ENCODE results near the gene NMT2. TPM values are rescaled to one million over a fixed set of nuclear protein-coding genes. Genes with fewer than 3 reads are reported as not detected.

The NMT2 gene
- total and polyA plus RNA-seq, 10 of the 15 experiments (the other 5 are each of a cell fraction or from before 2014, with no cell fraction given): 4.9 to 12.0 (median 9.2) TPM

GRCh38 chr10:15176269-15176668 lies 7.8 kb upstream of the NMT2 start:
- WGBS (ENCODE audit: insufficient coverage, insufficient replicate concordance, low lambda C conversion rate, missing lambda C conversion rate): 96% methylated on average over 3 of the region's 3 CpGs
- Histone ChIP-seq H2AFZ (ENCODE audit: control insufficient read depth, low read depth, low read length) (no peak overlapping the region), H3K27me3 (replicated peaks in 1 of 2; ENCODE audit: control insufficient read depth in 2 of 2, insufficient read depth in 2 of 2, low read length in 1 of 2) (no peaks in the 10 kb centered on the region), H4K20me1 (ENCODE audit: control insufficient read depth, insufficient read depth) (no peaks in the 10 kb centered on the region), H3K4me1 (ENCODE audit: control insufficient read depth, insufficient read depth, low read length) (no peaks in the 10 kb centered on the region), H3K36me3 (ENCODE audit: control insufficient read depth in 2 of 2, insufficient read depth in 2 of 2, low read length in 1 of 2) (no peaks in the 10 kb centered on the region), H3K4me2 (ENCODE audit: control insufficient read depth, insufficient read depth) (no peak overlapping the region), H3K79me2 (ENCODE audit: control insufficient read depth, insufficient read depth, low read length) (no peaks in the 10 kb centered on the region), H3K27ac (ENCODE audit: control insufficient read depth, insufficient read depth) (no peak overlapping the region), H3K9ac (ENCODE audit: control insufficient read depth, insufficient read depth, low read length) (no peak overlapping the region), H3K9me3 (replicated peaks; ENCODE audit: control insufficient read depth, insufficient read depth, low read length) (no peaks in the 10 kb centered on the region), H3K4me3 (no peak overlapping the region)
- ChIA-PET RAD21 (ENCODE audit: unreplicated experiment) (no interaction called here), POLR2A (no interaction called here), SMC1A (ENCODE audit: uncharacterized antibody, unreplicated experiment) (no interaction called here), CTCF (no interaction called here)
- in situ Hi-C loops (cut with MboI) (no loop called here), intact Hi-C loops (cut with micrococcal nuclease; ENCODE audit: unreplicated experiment) (no loop called here)
- BruUV-seq (replicated peaks): no TSS peak
- FAIRE-seq (no peak), ATAC-seq (no peak), DNase-seq (ENCODE audit: low read depth, low spot score) (no peak)
- TF ChIP-seq IRF3 (IDR thresholded peaks at IDR 0.05): no peak
- TF ChIP-seq, protein P1, sequence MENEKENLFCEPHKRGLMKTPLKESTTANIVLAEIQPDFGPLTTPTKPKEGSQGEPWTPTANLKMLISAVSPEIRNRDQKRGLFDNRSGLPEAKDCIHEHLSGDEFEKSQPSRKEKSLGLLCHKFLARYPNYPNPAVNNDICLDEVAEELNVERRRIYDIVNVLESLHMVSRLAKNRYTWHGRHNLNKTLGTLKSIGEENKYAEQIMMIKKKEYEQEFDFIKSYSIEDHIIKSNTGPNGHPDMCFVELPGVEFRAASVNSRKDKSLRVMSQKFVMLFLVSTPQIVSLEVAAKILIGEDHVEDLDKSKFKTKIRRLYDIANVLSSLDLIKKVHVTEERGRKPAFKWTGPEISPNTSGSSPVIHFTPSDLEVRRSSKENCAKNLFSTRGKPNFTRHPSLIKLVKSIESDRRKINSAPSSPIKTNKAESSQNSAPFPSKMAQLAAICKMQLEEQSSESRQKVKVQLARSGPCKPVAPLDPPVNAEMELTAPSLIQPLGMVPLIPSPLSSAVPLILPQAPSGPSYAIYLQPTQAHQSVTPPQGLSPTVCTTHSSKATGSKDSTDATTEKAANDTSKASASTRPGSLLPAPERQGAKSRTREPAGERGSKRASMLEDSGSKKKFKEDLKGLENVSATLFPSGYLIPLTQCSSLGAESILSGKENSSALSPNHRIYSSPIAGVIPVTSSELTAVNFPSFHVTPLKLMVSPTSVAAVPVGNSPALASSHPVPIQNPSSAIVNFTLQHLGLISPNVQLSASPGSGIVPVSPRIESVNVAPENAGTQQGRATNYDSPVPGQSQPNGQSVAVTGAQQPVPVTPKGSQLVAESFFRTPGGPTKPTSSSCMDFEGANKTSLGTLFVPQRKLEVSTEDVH (IDR thresholded peaks at IDR 0.05; ENCODE audit: low read depth, partially characterized antibody): no peak

DNA sequence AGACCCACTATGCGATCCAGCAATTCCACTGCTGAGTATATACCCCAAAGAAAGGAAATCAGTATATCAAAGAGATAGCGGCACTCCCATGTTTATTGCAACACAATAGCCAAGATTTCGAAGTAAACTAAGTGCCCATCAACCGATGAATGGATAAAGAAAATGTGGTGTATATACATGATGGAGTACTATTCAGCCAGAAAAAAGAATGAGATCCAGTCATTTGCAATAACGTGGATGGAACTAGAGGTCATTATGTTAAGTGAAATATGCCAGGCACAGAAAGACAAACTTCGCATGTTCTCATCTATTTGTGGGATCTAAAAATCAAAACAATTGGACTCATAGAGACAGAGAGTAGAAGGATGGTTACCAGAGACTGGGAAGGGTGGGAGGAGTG lies 7.1 kb upstream of the NMT2 start:
- POLR2A ChIA-PET: no interaction called here
- BruUV-seq (replicated peaks): no TSS peak
- Histone ChIP-seq H3K4me1 (ENCODE audit: control insufficient read depth, insufficient read depth, low read length) (no peaks in the 10 kb centered on the region), H3K4me2 (ENCODE audit: control insufficient read depth, insufficient read depth) (no peak overlapping the region), H3K36me3 (ENCODE audit: control insufficient read depth in 2 of 2, insufficient read depth in 2 of 2, low read length in 1 of 2) (no peaks in the 10 kb centered on the region), H3K9ac (ENCODE audit: control insufficient read depth, insufficient read depth, low read length) (no peak overlapping the region), H3K27ac (ENCODE audit: control insufficient read depth, insufficient read depth) (no peak overlapping the region), H4K20me1 (ENCODE audit: control insufficient read depth, insufficient read depth) (no peaks in the 10 kb centered on the region), H3K9me3 (replicated peaks; ENCODE audit: control insufficient read depth, insufficient read depth, low read length) (no peaks in the 10 kb centered on the region), H3K27me3 (replicated peaks in 1 of 2; ENCODE audit: control insufficient read depth in 2 of 2, insufficient read depth in 2 of 2, low read length in 1 of 2) (no peaks in the 10 kb centered on the region), H3K79me2 (ENCODE audit: control insufficient read depth, insufficient read depth, low read length) (no peaks in the 10 kb centered on the region), H3K4me3 (no peak overlapping the region), H2AFZ (ENCODE audit: control insufficient read depth, low read depth, low read length) (no peak overlapping the region)
- DNase-seq (ENCODE audit: low read depth, low spot score) (no peak), ATAC-seq (no peak), FAIRE-seq (no peak)
- intact Hi-C loops (cut with micrococcal nuclease; ENCODE audit: unreplicated experiment): no loop called here
- SMC1A ChIA-PET (ENCODE audit: uncharacterized antibody, unreplicated experiment): no interaction called here
- RAD21 ChIA-PET (ENCODE audit: unreplicated experiment): no interaction called here
- CTCF ChIA-PET: no interaction called here
- in situ Hi-C loops (cut with MboI): no loop called here
- WGBS (ENCODE audit: insufficient coverage, insufficient replicate concordance, low lambda C conversion rate, missing lambda C conversion rate): 59% methylated on average over 6 of the region's 6 CpGs
- TF ChIP-seq SUPT20H (IDR thresholded peaks at IDR 0.05; ENCODE audit: borderline replicate concordance, control insufficient read depth, low read depth, low read length) (no peak), POLR2AphosphoS2 (IDR thresholded peaks at IDR 0.05; ENCODE audit: low read depth, low read length) (no peak), ESRRA (IDR thresholded peaks at IDR 0.05; ENCODE audit: low read length) (no peak), TARDBP (IDR thresholded peaks at IDR 0.05; ENCODE audit: borderline replicate concordance) (no peak), TCF12 (IDR thresholded peaks at IDR 0.05; ENCODE audit: low read depth, low read length) (no peak), NFIC (IDR thresholded peaks at IDR 0.05; ENCODE audit: low read depth, low read length) (no peak), PAX8 (IDR thresholded peaks at IDR 0.05) (no peak), CHD4 (IDR thresholded peaks at IDR 0.05) (no peak), CREM (IDR thresholded peaks at IDR 0.05; ENCODE audit: low read depth) (no peak), RB1 (IDR thresholded peaks at IDR 0.05; ENCODE audit: borderline replicate concordance) (no peak)
- TF ChIP-seq, protein P1 (IDR thresholded peaks at IDR 0.05; ENCODE audit: low read depth, partially characterized antibody): no peak

Data from GM12878 (cell line).